Mesothelial cell of epicardium (in vitro differentiated cells): ENCODE measurements around the gene THRA. TPM values are rescaled to one million over a fixed set of nuclear protein-coding genes. Genes with fewer than 3 reads are reported as not detected.

ENCODE experiments used
- DNase-seq, 2 experiments: peaks; one replicate each; pipeline ENCODE4 v3.0.0; 2021; ENCODE audit warnings: low spot score in 2 of 2; ENCODE audit not compliant: unreplicated experiment in 2 of 2
- H3K27ac Mint-ChIP-seq: 2 replicates; pipeline ENCODE4 v1.8.0; 2021; ENCODE audit warnings: mixed read lengths
- H3K27me3 Mint-ChIP-seq: 2 replicates; pipeline ENCODE4 v1.8.0; 2021; ENCODE audit warnings: low read depth, mixed read lengths
- H3K36me3 Mint-ChIP-seq: 2 replicates; pipeline ENCODE4 v1.8.0; 2021; ENCODE audit warnings: mixed read lengths
- H3K4me1 Mint-ChIP-seq: 2 replicates; pipeline ENCODE4 v1.8.0; 2021; ENCODE audit warnings: mixed read lengths
- H3K4me3 Mint-ChIP-seq: 2 replicates; pipeline ENCODE4 v1.8.0; 2021; ENCODE audit warnings: mild to moderate bottlenecking, moderate library complexity, mixed read lengths
- H3K9me3 Mint-ChIP-seq: 2 replicates; pipeline ENCODE4 v1.8.0; 2021; ENCODE audit warnings: mixed read lengths
- total RNA-seq: library from RNA; stranded (reverse); gene quantifications from 3 replicates; pipeline ENCODE4 v1.2.1, GENCODE V29; 2021
- TF ChIP-seq, protein P1 (sequence below): fragments of 200-600 bp; sonication (generic); IDR thresholded peaks from one replicate; pipeline ENCODE4 v1.5.0; 2021; ENCODE audit warnings: antibody characterized with exemption; ENCODE audit not compliant: unreplicated experiment

Gene THRA
- total RNA-seq, 1 donor from 2014 or later, result 42.4 TPM

DNA sequence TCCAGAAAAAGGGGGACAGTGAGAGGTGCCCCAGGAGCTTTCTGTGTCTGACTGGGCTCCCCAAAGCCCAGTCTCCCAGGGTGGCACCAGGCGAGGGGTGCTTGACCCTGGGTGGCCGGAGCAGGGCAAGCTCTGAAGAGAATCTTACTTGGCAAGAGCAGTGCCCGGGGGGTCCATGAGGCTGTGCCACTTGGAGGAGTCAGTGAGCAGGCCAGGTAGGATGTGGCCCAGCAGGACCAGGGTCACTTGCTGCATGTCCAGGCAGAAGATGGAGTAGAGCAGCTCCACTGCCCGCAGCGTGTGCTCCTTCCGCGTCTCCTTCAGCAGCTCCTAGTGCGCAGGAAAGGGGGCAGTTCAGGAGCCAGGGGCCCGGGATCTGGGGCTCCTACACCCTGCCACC is 40.3 kb upstream of the THRA start:
- H3K27ac Mint-ChIP-seq, result no peak overlapping the region
- no peaks in the 10 kb centered on the region for H3K9me3 Mint-ChIP-seq
- H3K4me3 Mint-ChIP-seq, result no peak overlapping the region
- peaks cover 34% of the 10 kb centered on the region for H3K36me3 Mint-ChIP-seq
- peaks cover 12% of the 10 kb centered on the region for H3K4me1 Mint-ChIP-seq
- no peak for DNase-seq
- TF ChIP-seq, protein P1, sequence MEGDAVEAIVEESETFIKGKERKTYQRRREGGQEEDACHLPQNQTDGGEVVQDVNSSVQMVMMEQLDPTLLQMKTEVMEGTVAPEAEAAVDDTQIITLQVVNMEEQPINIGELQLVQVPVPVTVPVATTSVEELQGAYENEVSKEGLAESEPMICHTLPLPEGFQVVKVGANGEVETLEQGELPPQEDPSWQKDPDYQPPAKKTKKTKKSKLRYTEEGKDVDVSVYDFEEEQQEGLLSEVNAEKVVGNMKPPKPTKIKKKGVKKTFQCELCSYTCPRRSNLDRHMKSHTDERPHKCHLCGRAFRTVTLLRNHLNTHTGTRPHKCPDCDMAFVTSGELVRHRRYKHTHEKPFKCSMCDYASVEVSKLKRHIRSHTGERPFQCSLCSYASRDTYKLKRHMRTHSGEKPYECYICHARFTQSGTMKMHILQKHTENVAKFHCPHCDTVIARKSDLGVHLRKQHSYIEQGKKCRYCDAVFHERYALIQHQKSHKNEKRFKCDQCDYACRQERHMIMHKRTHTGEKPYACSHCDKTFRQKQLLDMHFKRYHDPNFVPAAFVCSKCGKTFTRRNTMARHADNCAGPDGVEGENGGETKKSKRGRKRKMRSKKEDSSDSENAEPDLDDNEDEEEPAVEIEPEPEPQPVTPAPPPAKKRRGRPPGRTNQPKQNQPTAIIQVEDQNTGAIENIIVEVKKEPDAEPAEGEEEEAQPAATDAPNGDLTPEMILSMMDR, result no peak
- no peaks in the 10 kb centered on the region for H3K27me3 Mint-ChIP-seq

DNA sequence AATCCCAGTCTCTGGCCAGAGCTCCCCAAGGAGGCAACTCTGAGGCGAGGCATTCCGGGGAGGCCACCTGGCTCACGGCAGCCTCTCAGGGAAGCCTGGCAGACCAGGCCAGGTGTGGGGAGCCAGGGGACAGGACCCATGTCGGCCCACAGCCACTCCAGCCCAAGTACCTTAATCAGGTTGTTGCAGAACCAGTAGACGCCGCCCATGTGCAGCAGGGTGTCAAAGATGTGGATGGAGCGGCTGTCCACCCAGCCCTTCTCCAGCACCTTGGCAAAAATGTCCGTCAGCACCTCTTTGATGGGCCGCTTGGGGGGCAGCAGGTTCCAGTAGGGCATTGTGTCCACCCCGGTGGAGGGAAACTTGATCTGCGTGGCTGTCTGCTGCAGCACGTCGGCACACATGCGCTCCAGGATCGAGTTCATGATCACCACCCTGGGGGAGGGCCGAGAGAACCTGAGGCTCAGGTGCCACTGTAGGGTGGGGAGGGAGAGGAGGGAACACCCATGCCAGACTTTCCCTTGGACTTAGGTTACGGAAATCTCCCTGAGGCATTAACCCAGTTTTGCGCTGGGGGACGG is 39.7 kb upstream of the THRA start:
- no peak for DNase-seq
- TF ChIP-seq, protein P1, result no peak
- Mint-ChIP-seq H3K27ac (no peak overlapping the region), H3K36me3 (peaks cover 34% of the 10 kb centered on the region), H3K9me3 (no peaks in the 10 kb centered on the region), H3K4me1 (peaks cover 12% of the 10 kb centered on the region), H3K27me3 (no peaks in the 10 kb centered on the region), H3K4me3 (no peak overlapping the region)

DNA sequence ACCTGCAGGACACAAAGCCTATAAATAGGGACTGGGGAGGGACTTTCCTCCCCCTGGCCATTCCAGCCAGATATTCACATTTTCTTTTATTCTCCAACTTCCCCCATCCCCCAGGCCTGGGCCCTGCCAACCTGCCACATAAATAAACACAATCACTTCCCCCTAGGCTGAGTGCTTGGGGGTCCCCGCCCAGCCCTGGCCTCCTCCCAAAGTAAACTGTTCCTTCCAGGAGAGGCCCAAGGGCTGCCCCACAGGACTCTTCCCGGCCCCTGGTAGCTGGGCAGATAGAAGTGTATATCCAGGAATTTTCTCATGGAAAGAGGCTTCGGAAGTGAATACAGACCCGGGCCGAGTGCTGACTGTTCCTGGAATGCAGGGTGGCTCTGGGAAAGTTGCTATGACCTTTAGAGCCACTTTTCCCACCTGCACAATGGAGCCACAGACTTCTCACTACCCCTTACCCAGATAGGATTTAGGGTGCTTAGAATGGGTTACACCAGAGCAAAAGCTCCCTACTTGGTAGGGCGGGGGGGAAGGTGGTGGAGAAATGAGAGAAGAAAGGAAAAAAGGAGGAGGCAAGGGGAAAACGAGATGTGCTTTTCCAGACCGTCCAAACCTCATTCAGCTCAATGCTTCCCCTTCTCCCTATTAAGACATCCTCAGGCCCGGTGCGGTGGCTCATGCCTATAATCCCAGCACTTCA is 39.0 kb upstream of the THRA start:
- Mint-ChIP-seq H3K9me3 (no peaks in the 10 kb centered on the region), H3K27me3 (no peaks in the 10 kb centered on the region), H3K27ac (no peak overlapping the region), H3K36me3 (peaks cover 38% of the 10 kb centered on the region), H3K4me1 (peaks cover 10% of the 10 kb centered on the region), H3K4me3 (no peak overlapping the region)
- TF ChIP-seq, protein P1, result no peak
- no peak for DNase-seq

DNA sequence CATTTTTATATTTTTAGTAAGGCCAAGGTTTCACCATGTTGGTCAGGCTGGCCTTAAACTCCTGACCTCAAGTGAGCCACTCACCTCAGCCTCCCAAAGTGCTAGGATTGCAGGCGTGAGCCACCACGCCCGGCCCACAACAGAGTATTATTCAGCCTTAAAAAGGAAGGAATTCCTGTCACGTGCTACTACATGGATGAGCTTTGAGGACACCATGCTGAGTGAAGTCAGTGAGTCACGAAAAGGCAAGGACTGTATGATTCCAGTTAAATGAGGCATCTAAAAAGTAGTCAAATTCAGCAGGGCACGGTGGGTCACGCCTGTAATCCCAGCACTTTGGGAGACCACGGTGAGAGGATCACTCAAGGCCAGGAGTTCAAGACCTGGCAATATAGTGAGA is 37.9 kb upstream of the THRA start:
- TF ChIP-seq, protein P1, result no peak
- Mint-ChIP-seq H3K36me3 (peaks cover 44% of the 10 kb centered on the region), H3K27me3 (no peaks in the 10 kb centered on the region), H3K4me1 (peaks cover 6% of the 10 kb centered on the region), H3K9me3 (no peaks in the 10 kb centered on the region), H3K4me3 (no peak overlapping the region), H3K27ac (no peak overlapping the region)
- DNase-seq, result no peak

DNA sequence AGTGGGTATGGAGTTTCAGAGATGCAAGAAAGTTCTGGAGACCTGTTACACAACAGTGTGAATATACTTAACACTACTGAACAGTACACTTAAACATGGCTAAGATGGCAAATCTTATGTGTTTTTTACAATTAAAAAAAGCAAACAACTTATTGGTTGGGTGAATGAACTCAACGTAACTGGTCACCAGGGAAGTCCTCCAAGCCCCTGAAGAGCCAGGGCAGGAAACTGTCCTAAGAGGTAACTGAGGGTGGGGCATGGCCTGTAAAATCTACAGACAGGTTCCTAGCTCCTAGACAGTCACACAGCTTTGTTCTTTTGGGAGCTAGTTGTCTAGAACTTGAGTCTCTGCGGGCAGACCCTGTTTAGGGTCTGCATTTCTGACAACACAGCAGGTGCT is 37.2 kb upstream of the THRA start:
- no peak for DNase-seq
- Mint-ChIP-seq H3K4me3 (no peak overlapping the region), H3K9me3 (no peaks in the 10 kb centered on the region), H3K27ac (no peak overlapping the region), H3K27me3 (no peaks in the 10 kb centered on the region), H3K4me1 (peaks cover 6% of the 10 kb centered on the region), H3K36me3 (peaks cover 44% of the 10 kb centered on the region)
- TF ChIP-seq, protein P1, result no peak
